Loucy (cell line): ENCODE results near the gene TMEM52.

Source experiments
- H2AFZ ChIP-seq: fragments of 200-600 bp; sonication (generic); 2 replicates; pipeline ENCODE4 v1.6.0; 2016; ENCODE audit warnings: antibody characterized with exemption, mild to moderate bottlenecking, low read length, moderate library complexity
- H3F3A ChIP-seq: fragments of 200-600 bp; 2 replicates; pipeline ENCODE4 v1.6.0; 2016; ENCODE audit warnings: antibody characterized with exemption, low read depth, mild to moderate bottlenecking
- H3K27me3 ChIP-seq: fragments of 200-600 bp; sonication (generic); 2 replicates; pipeline ENCODE4 v1.6.1; 2014; ENCODE audit warnings: low read length, mild to moderate bottlenecking; ENCODE audit not compliant: insufficient read depth, poor library complexity, severe bottlenecking
- H3K36me3 ChIP-seq: fragments of 200-600 bp; sonication (generic); 2 replicates; pipeline ENCODE4 v1.6.1; 2016; ENCODE audit warnings: low read length; ENCODE audit not compliant: insufficient read depth
- H3K4me1 ChIP-seq: fragments of 200-600 bp; sonication (generic); 2 replicates; pipeline ENCODE4 v1.5.1; 2014; ENCODE audit warnings: low read length, mild to moderate bottlenecking; ENCODE audit not compliant: insufficient read depth, poor library complexity, severe bottlenecking
- H3K4me2 ChIP-seq: fragments of 200-600 bp; sonication (generic); 2 replicates; pipeline ENCODE4 v1.6.0; 2014; ENCODE audit warnings: antibody characterized with exemption, low read length, low read depth, mild to moderate bottlenecking; ENCODE audit not compliant: poor library complexity, severe bottlenecking
- H3K4me3 ChIP-seq: fragments of 200-600 bp; sonication (generic); 2 replicates; pipeline ENCODE4 v1.5.1; 2014; ENCODE audit warnings: low read length, mild to moderate bottlenecking, mixed read lengths; ENCODE audit not compliant: poor library complexity, severe bottlenecking
- H3K79me2 ChIP-seq: fragments of 200-600 bp; sonication (generic); 2 replicates; pipeline ENCODE4 v1.6.1; 2014; ENCODE audit warnings: low read length; ENCODE audit not compliant: insufficient read depth
- H3K9ac ChIP-seq: fragments of 200-600 bp; sonication (generic); 2 replicates; pipeline ENCODE4 v1.6.0; 2014; ENCODE audit warnings: mild to moderate bottlenecking, low read depth, low read length, moderate library complexity; ENCODE audit not compliant: poor library complexity, severe bottlenecking
- H3K9me2 ChIP-seq: fragments of 200-600 bp; sonication (generic); replicated peaks from 2 replicates; pipeline ENCODE4 v1.6.1; 2016; ENCODE audit warnings: low read depth, low read length, mixed read lengths
- H3K9me3 ChIP-seq: fragments of 200-600 bp; sonication (generic); 2 replicates; pipeline ENCODE4 v1.6.1; 2014; ENCODE audit warnings: mild to moderate bottlenecking, antibody characterized with exemption, low read length, low read depth; ENCODE audit not compliant: insufficient read depth
- H4K20me1 ChIP-seq: fragments of 200-600 bp; sonication (generic); 2 replicates; pipeline ENCODE4 v1.6.0; 2014; ENCODE audit warnings: antibody characterized with exemption, low read length, mild to moderate bottlenecking; ENCODE audit not compliant: insufficient read depth, poor library complexity, severe bottlenecking
- CTCF ChIP-seq: fragments of 200-600 bp; sonication (generic); conservative IDR thresholded peaks from 2 replicates; pipeline ENCODE4 v1.5.1; 2014; ENCODE audit warnings: mild to moderate bottlenecking, antibody characterized with exemption, low read length
- EZH2phosphoT487 ChIP-seq: fragments of 200-600 bp; IDR thresholded peaks from 2 replicates; pipeline ENCODE4 v1.6.1; 2018; ENCODE audit warnings: antibody characterized with exemption, mild to moderate bottlenecking, moderate library complexity, borderline replicate concordance

TMEM52 gene

GRCh38 chr1:1929639-1930545 lies 10.8 kb upstream of the TMEM52 start:
- TF ChIP-seq EZH2phosphoT487 (no peak), CTCF (no peak)
- Histone ChIP-seq H3K4me3 (no peak overlapping the region), H3K9me3 (no peaks in the 10 kb centered on the region), H3K9ac (no peak overlapping the region), H3K36me3 (no peaks in the 10 kb centered on the region), H4K20me1 (no peaks in the 10 kb centered on the region), H3K4me2 (no peak overlapping the region), H3F3A (no peaks in the 10 kb centered on the region), H3K79me2 (no peaks in the 10 kb centered on the region), H3K27me3 (no peaks in the 10 kb centered on the region), H2AFZ (no peak overlapping the region), H3K4me1 (no peaks in the 10 kb centered on the region), H3K9me2 (no peaks in the 10 kb centered on the region)

GRCh38 chr1:1929102-1929638 lies 10.1 kb upstream of the TMEM52 start:
- H3K9ac ChIP-seq: no peak overlapping the region
- no peaks in the 10 kb centered on the region for H3K36me3 ChIP-seq
- no peaks in the 10 kb centered on the region for H3F3A ChIP-seq
- H4K20me1 ChIP-seq: no peaks in the 10 kb centered on the region
- no peaks in the 10 kb centered on the region for H3K27me3 ChIP-seq
- H3K4me3 ChIP-seq: no peak overlapping the region
- no peak for TF ChIP-seq CTCF
- no peak for TF ChIP-seq EZH2phosphoT487
- no peak overlapping the region for H2AFZ ChIP-seq
- H3K9me2 ChIP-seq: no peaks in the 10 kb centered on the region
- H3K79me2 ChIP-seq: no peaks in the 10 kb centered on the region
- no peaks in the 10 kb centered on the region for H3K9me3 ChIP-seq
- no peaks in the 10 kb centered on the region for H3K4me1 ChIP-seq
- H3K4me2 ChIP-seq: no peak overlapping the region

- H4K20me1 ChIP-seq: no peaks in the 10 kb centered on the region
- H3K36me3 ChIP-seq: no peaks in the 10 kb centered on the region
- no peak overlapping the region for H3K4me3 ChIP-seq
- no peaks in the 10 kb centered on the region for H3K9me2 ChIP-seq
- TF ChIP-seq CTCF: no peak
- no peak for TF ChIP-seq EZH2phosphoT487
- no peak overlapping the region for H2AFZ ChIP-seq
- no peaks in the 10 kb centered on the region for H3K79me2 ChIP-seq
- H3F3A ChIP-seq: no peaks in the 10 kb centered on the region
- no peak overlapping the region for H3K4me2 ChIP-seq
- H3K9me3 ChIP-seq: no peaks in the 10 kb centered on the region
- H3K27me3 ChIP-seq: no peaks in the 10 kb centered on the region
- H3K9ac ChIP-seq: no peak overlapping the region
- no peaks in the 10 kb centered on the region for H3K4me1 ChIP-seq
Measured at GRCh38 chr1:1928231-1929101, 9.4 kb upstream of the TMEM52 start.
